SK-N-MC (cell line): ENCODE data around the gene RGSL1.

Experiments
- DNase-seq: peaks from one replicate; pipeline ENCODE4 v3.0.0-alpha.2; 2011; ENCODE audit warnings: low read depth, low spot score
- H3K27ac ChIP-seq: fragments of 200-600 bp; sonication (generic); 2 replicates; pipeline ENCODE4 v1.5.1; 2016; ENCODE audit warnings: mixed run types
- H3K36me3 ChIP-seq: fragments of 200-600 bp; sonication (generic); 2 replicates; pipeline ENCODE4 v1.6.1; 2017; ENCODE audit warnings: antibody characterized with exemption, low read length, mixed read lengths; ENCODE audit not compliant: insufficient read depth
- H3K4me3 ChIP-seq: fragments of 200-600 bp; sonication (generic); 2 replicates; pipeline ENCODE4 v1.5.1; 2016
- H3K9ac ChIP-seq: fragments of 200-600 bp; sonication (generic); 2 replicates; pipeline ENCODE4 v1.8.0; 2017; ENCODE audit warnings: mixed run types, mixed read lengths; ENCODE audit not compliant: insufficient read length
- H3K9me3 ChIP-seq: fragments of 200-600 bp; sonication (generic); 2 replicates; pipeline ENCODE4 v1.6.1; 2017; ENCODE audit warnings: low read depth, mild to moderate bottlenecking, antibody characterized with exemption, low read length, moderate library complexity, mixed read lengths
- EZH2 ChIP-seq: fragments of 200-600 bp; sonication (generic); IDR thresholded peaks from one replicate; pipeline ENCODE4 v1.6.1; 2017; ENCODE audit warnings: antibody characterized with exemption
- FOXP2 ChIP-seq: optimal IDR thresholded peaks from 2 replicates; pipeline ENCODE3; 2011; ENCODE audit warnings: mild to moderate bottlenecking, moderate library complexity; ENCODE audit not compliant: insufficient read depth; ENCODE audit errors: extremely low read length, control extremely low read depth
- POLR2AphosphoS5 ChIP-seq: IDR thresholded peaks from 2 replicates; pipeline ENCODE4 v1.6.1; 2012; ENCODE audit warnings: mild to moderate bottlenecking, low read depth, low read length, borderline replicate concordance

RGSL1 gene

DNA sequence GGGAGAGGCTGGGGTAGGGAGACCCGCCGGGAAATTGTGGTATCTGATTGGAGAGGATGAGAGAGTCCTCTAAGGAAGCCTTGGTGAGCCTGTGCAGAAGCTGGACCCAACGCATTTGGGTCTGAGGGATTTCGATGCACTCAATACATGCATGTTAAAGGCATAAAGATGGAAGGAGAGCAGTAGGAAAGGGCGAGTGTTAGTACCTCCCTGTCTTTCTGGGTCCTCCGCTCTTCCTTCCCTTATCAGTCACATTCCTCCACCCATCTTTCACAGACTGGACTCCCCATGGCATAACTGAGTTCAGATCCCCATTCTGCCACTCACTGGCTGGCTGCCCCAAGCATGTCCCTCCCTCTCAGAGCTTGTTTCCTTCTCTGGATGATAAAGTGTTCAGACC is 147.0 kb downstream of the RGSL1 start:
- no peak for TF ChIP-seq POLR2AphosphoS5
- TF ChIP-seq EZH2: no peak
- TF ChIP-seq FOXP2: no peak
- no peak overlapping the region for H3K4me3 ChIP-seq
- no peaks in the 10 kb centered on the region for H3K9me3 ChIP-seq
- DNase-seq: no peak
- no peak overlapping the region for H3K27ac ChIP-seq
- no peak overlapping the region for H3K9ac ChIP-seq
- peaks cover 32% of the 10 kb centered on the region for H3K36me3 ChIP-seq

DNA sequence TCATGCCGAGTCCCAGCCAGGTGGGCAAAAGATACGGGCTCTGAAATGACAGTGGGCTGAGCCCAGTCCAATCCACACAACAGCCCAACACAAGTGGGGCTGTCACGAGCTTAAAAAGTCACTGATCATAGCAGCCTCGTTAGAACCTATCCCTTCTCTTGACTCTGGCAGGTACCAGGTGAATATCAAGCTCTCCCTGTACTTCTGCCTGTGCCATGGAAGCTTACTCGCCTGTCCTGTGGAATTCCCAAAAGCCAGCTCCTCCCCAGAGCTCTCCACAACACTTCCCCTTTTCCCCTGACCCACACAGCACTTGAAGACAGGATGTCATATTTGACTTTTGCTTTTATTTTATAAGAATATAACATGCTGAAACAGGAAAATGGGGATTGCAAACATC is 148.3 kb downstream of the RGSL1 start:
- TF ChIP-seq POLR2AphosphoS5: no peak
- no peak for TF ChIP-seq EZH2
- TF ChIP-seq FOXP2: no peak
- Histone ChIP-seq H3K4me3 (no peak overlapping the region), H3K36me3 (peaks cover 45% of the 10 kb centered on the region), H3K27ac (no peak overlapping the region), H3K9ac (no peak overlapping the region), H3K9me3 (no peaks in the 10 kb centered on the region)
- DNase-seq: no peak

- TF ChIP-seq EZH2 (no peak), POLR2AphosphoS5 (no peak), FOXP2 (no peak)
- Histone ChIP-seq H3K36me3 (peaks cover 45% of the 10 kb centered on the region), H3K9me3 (no peaks in the 10 kb centered on the region), H3K4me3 (no peak overlapping the region), H3K27ac (no peak overlapping the region), H3K9ac (no peak overlapping the region)
- no peak for DNase-seq
Measured at GRCh38 chr1:182599339-182599738, 149.4 kb downstream of the RGSL1 start.

DNA sequence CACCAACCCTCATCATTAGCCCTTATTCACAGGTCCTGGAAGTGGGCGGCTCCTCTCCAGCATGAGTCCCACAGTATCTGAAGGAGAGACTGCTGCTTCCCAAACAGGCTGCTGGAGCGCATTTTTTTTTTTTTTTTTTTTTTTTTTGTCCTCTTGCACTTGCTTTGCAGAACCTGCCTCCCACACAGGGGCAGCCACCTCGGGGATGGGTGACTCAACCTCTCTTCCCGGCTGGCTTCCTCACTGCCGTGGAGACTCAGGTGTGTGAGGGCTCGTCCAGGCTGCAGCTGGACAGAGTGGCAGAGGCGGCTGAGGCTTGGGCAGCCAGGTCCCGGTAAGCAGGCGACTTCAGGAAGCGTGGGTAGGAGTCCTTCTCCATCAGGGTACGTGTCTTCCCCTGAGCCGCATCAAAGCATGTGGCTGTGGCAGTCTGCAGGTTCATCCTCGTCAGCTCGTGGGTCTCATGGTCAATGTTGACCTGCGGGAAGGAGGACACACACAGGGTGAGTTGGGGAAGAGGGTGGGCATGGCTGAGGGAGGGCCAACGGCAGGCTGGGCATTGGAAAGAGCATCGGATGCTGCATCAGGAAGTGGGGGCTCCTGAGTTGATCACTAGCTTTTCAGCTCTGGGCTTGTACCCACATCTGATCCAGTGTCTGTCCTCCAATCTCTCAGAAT is 150.2 kb downstream of the RGSL1 start:
- TF ChIP-seq FOXP2 (no peak), EZH2 (no peak), POLR2AphosphoS5 (no peak)
- Histone ChIP-seq H3K9ac (no peak overlapping the region), H3K4me3 (no peak overlapping the region), H3K36me3 (peaks cover 45% of the 10 kb centered on the region), H3K27ac (no peak overlapping the region), H3K9me3 (no peaks in the 10 kb centered on the region)
- no peak for DNase-seq

DNA sequence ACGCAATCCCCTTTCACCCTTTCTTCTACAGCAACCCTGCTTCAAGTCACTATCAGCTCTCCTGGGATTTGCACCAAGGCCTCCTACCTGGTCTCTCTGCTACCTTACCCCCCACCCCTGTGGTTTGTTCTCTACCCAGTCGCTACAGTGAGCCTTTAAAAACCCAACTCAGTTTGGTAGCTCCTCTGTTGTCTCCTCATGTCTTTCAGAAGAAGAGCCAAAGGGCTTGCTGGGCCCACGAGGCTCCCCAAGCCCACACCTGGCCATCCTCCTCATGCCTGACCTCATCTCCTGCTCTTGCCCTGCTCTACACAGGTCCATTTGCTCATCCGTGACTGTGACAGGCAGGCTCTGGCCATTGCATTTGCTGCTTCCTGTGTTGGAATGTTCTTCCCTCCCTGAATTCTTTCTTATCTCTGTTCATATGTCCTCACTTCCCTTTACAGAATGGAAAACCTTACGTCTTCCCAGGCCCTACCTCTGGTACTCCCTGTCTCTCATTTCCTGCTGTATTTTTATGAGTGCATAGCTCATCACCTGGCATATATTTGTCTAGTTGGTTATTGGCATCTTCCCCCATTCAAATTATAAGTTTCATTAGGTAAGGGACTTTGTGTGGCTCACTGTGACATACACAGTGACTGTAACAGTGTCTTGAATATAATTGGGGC is 150.9 kb downstream of the RGSL1 start:
- Histone ChIP-seq H3K9ac (no peak overlapping the region), H3K36me3 (peaks cover 45% of the 10 kb centered on the region), H3K9me3 (no peaks in the 10 kb centered on the region), H3K4me3 (no peak overlapping the region), H3K27ac (no peak overlapping the region)
- no peak for TF ChIP-seq FOXP2
- TF ChIP-seq POLR2AphosphoS5: no peak
- no peak for TF ChIP-seq EZH2
- DNase-seq: no peak

- H3K27ac ChIP-seq: no peak overlapping the region
- H3K4me3 ChIP-seq: peak overlapping the region; percentile 87
- TF ChIP-seq EZH2: no peak
- TF ChIP-seq FOXP2: no peak
- no peak for TF ChIP-seq POLR2AphosphoS5
Measured at GRCh38 chr1:182601416-182601786, 151.5 kb downstream of the RGSL1 start.

GRCh38 chr1:182601913-182602312 is 152.0 kb downstream of the RGSL1 start:
- TF ChIP-seq EZH2 (no peak), POLR2AphosphoS5 (no peak), FOXP2 (no peak)
- Histone ChIP-seq H3K9ac (no peak overlapping the region), H3K4me3 (peak overlapping the region; percentile 87), H3K27ac (no peak overlapping the region), H3K36me3 (peaks cover 45% of the 10 kb centered on the region), H3K9me3 (no peaks in the 10 kb centered on the region)
- DNase-seq: no peak

More at GRCh38 chr1:182601416-182601786, 151.5 kb downstream of the RGSL1 start:
- H3K9me3 ChIP-seq: no peaks in the 10 kb centered on the region
- H3K9ac ChIP-seq: no peak overlapping the region
- DNase-seq: no peak
- peaks cover 45% of the 10 kb centered on the region for H3K36me3 ChIP-seq

- H3K9ac ChIP-seq: peak overlapping the region; percentile 33
- no peak for DNase-seq
Measured at GRCh38 chr1:182602935-182603645, 153.1 kb downstream of the RGSL1 start.

More at GRCh38 chr1:182602935-182603645, 153.1 kb downstream of the RGSL1 start:
- Histone ChIP-seq H3K27ac (no peak overlapping the region), H3K36me3 (peaks cover 45% of the 10 kb centered on the region), H3K4me3 (peak overlapping the region; percentile 87), H3K9me3 (no peaks in the 10 kb centered on the region)
- TF ChIP-seq EZH2 (no peak), POLR2AphosphoS5 (no peak), FOXP2 (no peak)
